Measurements from ENCODE around the gene COX4I2.

The COX4I2 gene

GRCh38 chr20:31679357-31680285 lies 41.9 kb downstream of the COX4I2 start:
- Histone ChIP-seq H3K4me1 (ENCODE audit: control extremely low read depth in 1 of 4, control insufficient read depth in 4 of 4, insufficient read depth in 4 of 4, low read length in 3 of 4) (peaks cover 9 to 71% (median 59%) of the 10 kb centered on the region in 4 experiments), H3K9me3 (ENCODE audit: control extremely low read depth in 1 of 5, control insufficient read depth in 4 of 5, insufficient read depth in 2 of 5, low read depth in 1 of 5, low read length in 4 of 5) (no peaks in the 10 kb centered on the region), H3K27me3 (replicated peaks in 2 of 5; ENCODE audit: control insufficient read depth in 4 of 5, insufficient read depth in 5 of 5, low read length in 4 of 5) (no peaks in the 10 kb centered on the region), H3K27ac (ENCODE audit: insufficient read depth in 1 of 2, low read depth in 1 of 2, low read length in 2 of 2, poor library complexity in 1 of 2, severe bottlenecking in 2 of 2) (no peak overlapping the region), H3K4me3 (ENCODE audit: control insufficient read depth in 1 of 7, extremely low read depth in 1 of 7, insufficient read depth in 4 of 7, low read depth in 2 of 7, low read length in 6 of 7) (no peak overlapping the region), H3K36me3 (ENCODE audit: control insufficient read depth in 4 of 4, insufficient read depth in 4 of 4, low read length in 3 of 4) (peaks cover 0 to 37% (median 10%) of the 10 kb centered on the region in 4 experiments)
- ChIA-PET CTCF (interaction anchor here (0.6 to 1.8 kb wide), 7 partner anchors 11 to 44 kb away, joined by 3 to 6 read pairs (median 3); no protein-coding TSS in a partner anchor), POLR2A (no interaction called here)
- 96% methylated on average over 8 of the region's 9 CpGs for WGBS (ENCODE audit: insufficient coverage)
- DNase-seq, result no peak

- H3K27ac ChIP-seq (ENCODE audit: insufficient read depth in 1 of 2, low read depth in 1 of 2, low read length in 2 of 2, poor library complexity in 1 of 2, severe bottlenecking in 2 of 2), result no peak overlapping the region
- H3K9me3 ChIP-seq (ENCODE audit: control extremely low read depth in 1 of 5, control insufficient read depth in 4 of 5, insufficient read depth in 2 of 5, low read depth in 1 of 5, low read length in 4 of 5), result no peaks in the 10 kb centered on the region
- no peaks in the 10 kb centered on the region for H3K27me3 ChIP-seq (replicated peaks in 2 of 5; ENCODE audit: control insufficient read depth in 4 of 5, insufficient read depth in 5 of 5, low read length in 4 of 5)
- no peak overlapping the region for H3K4me3 ChIP-seq (ENCODE audit: control insufficient read depth in 1 of 7, extremely low read depth in 1 of 7, insufficient read depth in 4 of 7, low read depth in 2 of 7, low read length in 6 of 7)
- no peak for DNase-seq
- POLR2A ChIA-PET, result interaction anchor here (0.5 kb wide), 1 partner anchor 24 kb away, joined by 3 read pairs; no protein-coding TSS in a partner anchor
- CTCF ChIA-PET, result interaction anchor here (0.8 to 1.8 kb wide), 7 partner anchors 11 to 43 kb away, joined by 3 to 6 read pairs (median 3); no protein-coding TSS in a partner anchor
- 98% methylated on average over 5 of the region's 7 CpGs for WGBS (ENCODE audit: insufficient coverage)
- peaks cover 0 to 40% (median 10%) of the 10 kb centered on the region in 4 experiments for H3K36me3 ChIP-seq (ENCODE audit: control insufficient read depth in 4 of 4, insufficient read depth in 4 of 4, low read length in 3 of 4)
- peaks cover 3 to 62% (median 50%) of the 10 kb centered on the region in 4 experiments for H3K4me1 ChIP-seq (ENCODE audit: control extremely low read depth in 1 of 4, control insufficient read depth in 4 of 4, insufficient read depth in 4 of 4, low read length in 3 of 4)
These were observed 42.8 kb downstream of the COX4I2 start for GRCh38 chr20:31680286-31681127.

- peaks cover 0 to 44% (median 11%) of the 10 kb centered on the region in 4 experiments for H3K36me3 ChIP-seq (ENCODE audit: control insufficient read depth in 4 of 4, insufficient read depth in 4 of 4, low read length in 3 of 4)
- no peaks in the 10 kb centered on the region for H3K27me3 ChIP-seq (replicated peaks in 2 of 5; ENCODE audit: control insufficient read depth in 4 of 5, insufficient read depth in 5 of 5, low read length in 4 of 5)
- WGBS (ENCODE audit: insufficient coverage), result 93% methylated on average over 6 of the region's 7 CpGs
- no peak for DNase-seq
- H3K4me1 ChIP-seq (ENCODE audit: control extremely low read depth in 1 of 4, control insufficient read depth in 4 of 4, insufficient read depth in 4 of 4, low read length in 3 of 4), result peaks cover 0 to 55% (median 43%) of the 10 kb centered on the region in 4 experiments
- H3K4me3 ChIP-seq (ENCODE audit: control insufficient read depth in 1 of 7, extremely low read depth in 1 of 7, insufficient read depth in 4 of 7, low read depth in 2 of 7, low read length in 6 of 7), result no peak overlapping the region
- H3K9me3 ChIP-seq (ENCODE audit: control extremely low read depth in 1 of 5, control insufficient read depth in 4 of 5, insufficient read depth in 2 of 5, low read depth in 1 of 5, low read length in 4 of 5), result no peaks in the 10 kb centered on the region
- POLR2A ChIA-PET, result interaction anchor here (0.5 kb wide), 1 partner anchor 24 kb away, joined by 3 read pairs; no protein-coding TSS in a partner anchor
- no peak overlapping the region for H3K27ac ChIP-seq (ENCODE audit: insufficient read depth in 1 of 2, low read depth in 1 of 2, low read length in 2 of 2, poor library complexity in 1 of 2, severe bottlenecking in 2 of 2)
- CTCF ChIA-PET, result interaction anchor here (1.5 to 5.5 kb wide), 5 partner anchors 10 to 42 kb away, joined by 3 to 41 read pairs (median 7); partner anchors contain the start of gene BCL2L1
These were observed 43.5 kb downstream of the COX4I2 start for GRCh38 chr20:31681128-31681727.

- Histone ChIP-seq H3K27ac (ENCODE audit: insufficient read depth in 1 of 2, low read depth in 1 of 2, low read length in 2 of 2, poor library complexity in 1 of 2, severe bottlenecking in 2 of 2) (peak overlapping the region in 1 of 2 experiments; percentile 5), H3K9me3 (ENCODE audit: control extremely low read depth in 1 of 5, control insufficient read depth in 4 of 5, insufficient read depth in 2 of 5, low read depth in 1 of 5, low read length in 4 of 5) (no peaks in the 10 kb centered on the region), H3K4me1 (ENCODE audit: control extremely low read depth in 1 of 4, control insufficient read depth in 4 of 4, insufficient read depth in 4 of 4, low read length in 3 of 4) (peaks cover 0 to 50% (median 38%) of the 10 kb centered on the region in 4 experiments), H3K4me3 (ENCODE audit: control insufficient read depth in 1 of 7, extremely low read depth in 1 of 7, insufficient read depth in 4 of 7, low read depth in 2 of 7, low read length in 6 of 7) (no peak overlapping the region), H3K27me3 (replicated peaks in 2 of 5; ENCODE audit: control insufficient read depth in 4 of 5, insufficient read depth in 5 of 5, low read length in 4 of 5) (no peaks in the 10 kb centered on the region), H3K36me3 (ENCODE audit: control insufficient read depth in 4 of 4, insufficient read depth in 4 of 4, low read length in 3 of 4) (peaks cover 0 to 47% (median 12%) of the 10 kb centered on the region in 4 experiments)
- CTCF ChIA-PET, result interaction anchor here (1.2 to 5.5 kb wide), 6 partner anchors 9 to 47 kb away, joined by 3 to 41 read pairs (median 6); partner anchors contain the start of gene BCL2L1
- POLR2A ChIA-PET, result no interaction called here
- WGBS (ENCODE audit: insufficient coverage), result 100% methylated on average over 2 of the region's 3 CpGs
- DNase-seq, result no peak
These were observed 44.1 kb downstream of the COX4I2 start for GRCh38 chr20:31681769-31682168.

- POLR2A ChIA-PET, result no interaction called here
- H3K4me1 ChIP-seq (ENCODE audit: control extremely low read depth in 1 of 4, control insufficient read depth in 4 of 4, insufficient read depth in 4 of 4, low read length in 3 of 4), result peaks cover 0 to 47% (median 35%) of the 10 kb centered on the region in 4 experiments
These were observed 44.6 kb downstream of the COX4I2 start for GRCh38 chr20:31682352-31682751.

GRCh38 chr20:31682927-31683326 lies 45.2 kb downstream of the COX4I2 start:
- Histone ChIP-seq H3K4me3 (ENCODE audit: control insufficient read depth in 1 of 7, extremely low read depth in 1 of 7, insufficient read depth in 4 of 7, low read depth in 2 of 7, low read length in 6 of 7) (no peak overlapping the region), H3K9me3 (ENCODE audit: control extremely low read depth in 1 of 5, control insufficient read depth in 4 of 5, insufficient read depth in 2 of 5, low read depth in 1 of 5, low read length in 4 of 5) (no peaks in the 10 kb centered on the region), H3K27me3 (replicated peaks in 2 of 5; ENCODE audit: control insufficient read depth in 4 of 5, insufficient read depth in 5 of 5, low read length in 4 of 5) (no peaks in the 10 kb centered on the region), H3K27ac (ENCODE audit: insufficient read depth in 1 of 2, low read depth in 1 of 2, low read length in 2 of 2, poor library complexity in 1 of 2, severe bottlenecking in 2 of 2) (no peak overlapping the region), H3K36me3 (ENCODE audit: control insufficient read depth in 4 of 4, insufficient read depth in 4 of 4, low read length in 3 of 4) (peaks cover under 1 to 50% (median 10%) of the 10 kb centered on the region in 4 experiments), H3K4me1 (ENCODE audit: control extremely low read depth in 1 of 4, control insufficient read depth in 4 of 4, insufficient read depth in 4 of 4, low read length in 3 of 4) (peaks cover 0 to 41% (median 33%) of the 10 kb centered on the region in 4 experiments)
- ChIA-PET POLR2A (no interaction called here), CTCF (interaction anchor here (1.2 to 5.5 kb wide), 7 partner anchors 11 to 46 kb away, joined by 3 to 41 read pairs (median 7); partner anchors contain the start of gene BCL2L1)
- no peak for DNase-seq
- 100% methylated on average over 2 of the region's 2 CpGs for WGBS (ENCODE audit: insufficient coverage)

More at GRCh38 chr20:31682352-31682751, 44.6 kb downstream of the COX4I2 start:
- no peak for DNase-seq
- peak overlapping the region in 1 of 2 experiments; percentile 5 for H3K27ac ChIP-seq (ENCODE audit: insufficient read depth in 1 of 2, low read depth in 1 of 2, low read length in 2 of 2, poor library complexity in 1 of 2, severe bottlenecking in 2 of 2)
- CTCF ChIA-PET, result interaction anchor here (1.2 to 5.5 kb wide), 7 partner anchors 9 to 46 kb away, joined by 3 to 41 read pairs (median 4); partner anchors contain the start of gene BCL2L1
- H3K27me3 ChIP-seq (replicated peaks in 2 of 5; ENCODE audit: control insufficient read depth in 4 of 5, insufficient read depth in 5 of 5, low read length in 4 of 5), result no peaks in the 10 kb centered on the region
- H3K9me3 ChIP-seq (ENCODE audit: control extremely low read depth in 1 of 5, control insufficient read depth in 4 of 5, insufficient read depth in 2 of 5, low read depth in 1 of 5, low read length in 4 of 5), result no peaks in the 10 kb centered on the region
- no peak overlapping the region for H3K4me3 ChIP-seq (ENCODE audit: control insufficient read depth in 1 of 7, extremely low read depth in 1 of 7, insufficient read depth in 4 of 7, low read depth in 2 of 7, low read length in 6 of 7)
- peaks cover 0 to 52% (median 12%) of the 10 kb centered on the region in 4 experiments for H3K36me3 ChIP-seq (ENCODE audit: control insufficient read depth in 4 of 4, insufficient read depth in 4 of 4, low read length in 3 of 4)
- 100% methylated on average over 2 of the region's 3 CpGs for WGBS (ENCODE audit: insufficient coverage)

All from common myeloid progenitor, CD34-positive (primary cell).